HuH-7.5 (cell line): ENCODE data around the gene ZNF484.
"Not testable (repeated sequence)": the region's sequence is repeated elsewhere in the genome, so short reads cannot be mapped to it uniquely, and the experiment has no call there.

Experiments
- DNase-seq: peaks from one replicate; pipeline ENCODE4 v3.0.0; 2011; ENCODE audit warnings: low spot score

Gene ZNF484

GRCh38 chr9:92860867-92861266, 17.0 kb downstream of the ZNF484 start:
- no peak for DNase-seq

GRCh38 chr9:92857236-92857635, 20.6 kb downstream of the ZNF484 start:
- DNase-seq, result no peak

GRCh38 chr9:92853716-92854115, 24.1 kb downstream of the ZNF484 start:
- DNase-seq, result no peak

- no peak for DNase-seq
Measured at GRCh38 chr9:92850898-92851297, 26.9 kb downstream of the ZNF484 start.

GRCh38 chr9:92848740-92849139, 29.1 kb downstream of the ZNF484 start:
- DNase-seq, result not testable (repeated sequence)

- no peak for DNase-seq
Measured at GRCh38 chr9:92846662-92847145, 31.1 kb downstream of the ZNF484 start.

- not testable (repeated sequence) for DNase-seq
Measured at GRCh38 chr9:92838411-92838810, 39.4 kb downstream of the ZNF484 start.

- no peak for DNase-seq
Measured at GRCh38 chr9:92837191-92837590, 40.6 kb downstream of the ZNF484 start.

GRCh38 chr9:92829420-92829819, 48.4 kb downstream of the ZNF484 start:
- no peak for DNase-seq

GRCh38 chr9:92825065-92825464, 52.8 kb downstream of the ZNF484 start:
- not testable (repeated sequence) for DNase-seq

GRCh38 chr9:92820964-92821363, 56.9 kb downstream of the ZNF484 start:
- no peak for DNase-seq

GRCh38 chr9:92819898-92820297, 57.9 kb downstream of the ZNF484 start:
- not testable (repeated sequence) for DNase-seq

- DNase-seq, result not testable (repeated sequence)
Measured at GRCh38 chr9:92809629-92810326, 68.1 kb downstream of the ZNF484 start.

GRCh38 chr9:92808726-92809451, 68.9 kb downstream of the ZNF484 start:
- DNase-seq, result peak; percentile 50

- no peak for DNase-seq
Measured at GRCh38 chr9:92807757-92808725, 69.8 kb downstream of the ZNF484 start.

GRCh38 chr9:92807031-92807756, 70.6 kb downstream of the ZNF484 start:
- DNase-seq, result no peak

GRCh38 chr9:92804727-92805126, 73.1 kb downstream of the ZNF484 start:
- no peak for DNase-seq

- DNase-seq, result no peak
Measured at GRCh38 chr9:92798358-92798757, 79.5 kb downstream of the ZNF484 start.

GRCh38 chr9:92796337-92796804, 81.5 kb downstream of the ZNF484 start:
- DNase-seq, result not testable (repeated sequence)

GRCh38 chr9:92795598-92796336, 82.1 kb downstream of the ZNF484 start:
- DNase-seq, result no peak
